C4-2B (cell line): ENCODE measurements around the gene SPCS3.
"Not testable (repeated sequence)": the region's sequence is repeated elsewhere in the genome, so short reads cannot be mapped to it uniquely, and the experiment has no call there.

Source experiments
- H3K27ac ChIP-seq: fragments of 450-650 bp; 2 replicates; pipeline ENCODE4 v1.5.1; 2017
- CTCF ChIP-seq: fragments of 450-650 bp; conservative IDR thresholded peaks from 2 replicates; pipeline ENCODE4 v1.5.1; 2017; ENCODE audit warnings: mild to moderate bottlenecking
- ZFX ChIP-seq: fragments of 450-650 bp; IDR thresholded peaks from 2 replicates; pipeline ENCODE4 v1.6.1; 2017

Gene SPCS3

GRCh38 chr4:176277162-176277904 lies 42.4 kb upstream of the SPCS3 start:
- TF ChIP-seq ZFX (no peak), CTCF (peak; percentile 73)

GRCh38 chr4:176279560-176279959 lies 40.2 kb upstream of the SPCS3 start:
- H3K27ac ChIP-seq, result not testable (repeated sequence)

More at GRCh38 chr4:176277162-176277904, 42.4 kb upstream of the SPCS3 start:
- H3K27ac ChIP-seq, result no peak overlapping the region

GRCh38 chr4:176286728-176287127 lies 33.0 kb upstream of the SPCS3 start:
- TF ChIP-seq CTCF (no peak), ZFX (no peak)
- no peak overlapping the region for H3K27ac ChIP-seq

- H3K27ac ChIP-seq, result no peak overlapping the region
- TF ChIP-seq CTCF (no peak), ZFX (no peak)
These were observed 32.2 kb upstream of the SPCS3 start for GRCh38 chr4:176287546-176287945.

- TF ChIP-seq CTCF (no peak), ZFX (no peak)
- no peak overlapping the region for H3K27ac ChIP-seq
These were observed 31.7 kb upstream of the SPCS3 start for GRCh38 chr4:176288020-176288419.

GRCh38 chr4:176289561-176289960 lies 30.2 kb upstream of the SPCS3 start:
- H3K27ac ChIP-seq, result no peak overlapping the region
- TF ChIP-seq ZFX, result no peak
- TF ChIP-seq CTCF, result no peak

GRCh38 chr4:176290520-176290919 lies 29.2 kb upstream of the SPCS3 start:
- TF ChIP-seq CTCF, result no peak
- H3K27ac ChIP-seq, result no peak overlapping the region

GRCh38 chr4:176291748-176292147 lies 28.0 kb upstream of the SPCS3 start:
- H3K27ac ChIP-seq, result no peak overlapping the region
- TF ChIP-seq CTCF (no peak), ZFX (no peak)
